ENCODE data around the gene CHTOP. TPM values are rescaled to one million over a fixed set of nuclear protein-coding genes. Genes with fewer than 3 reads are reported as not detected.
A peak's percentile ranks its signal among the peaks of the same experiment; 100 is the strongest.

CHTOP gene
- total RNA-seq, 1 experiment from 2014 or later, result 83.9 TPM

DNA sequence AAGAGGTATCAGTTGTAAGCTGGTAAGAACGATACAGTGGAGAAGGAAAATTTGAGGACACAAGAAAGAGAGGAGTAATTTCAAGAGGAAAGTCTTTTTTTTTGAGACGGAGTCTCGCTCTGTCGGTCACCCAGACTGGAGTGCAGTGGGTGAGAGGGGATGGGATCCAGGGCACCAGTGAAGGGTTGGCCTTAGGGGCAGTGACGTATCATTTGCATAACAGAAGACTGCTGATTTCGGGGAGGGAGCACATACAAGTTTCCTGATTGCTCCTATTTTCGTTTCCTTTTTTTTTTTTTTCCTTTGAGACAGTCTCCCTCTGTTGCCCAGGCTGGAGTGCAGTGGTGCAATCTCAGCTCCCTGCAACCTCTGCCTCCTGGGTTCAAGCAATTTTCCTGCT, 10.8 kb upstream of the CHTOP start:
- H4K20me1 ChIP-seq (ENCODE audit: insufficient read depth), result no peaks in the 10 kb centered on the region
- peaks cover 30% of the 10 kb centered on the region for H3K4me1 ChIP-seq (replicated peaks; ENCODE audit: insufficient read depth)
- TF ChIP-seq EZH2 (IDR thresholded peaks at IDR 0.05; ENCODE audit: low read depth), result no peak
- TF ChIP-seq, protein P1, sequence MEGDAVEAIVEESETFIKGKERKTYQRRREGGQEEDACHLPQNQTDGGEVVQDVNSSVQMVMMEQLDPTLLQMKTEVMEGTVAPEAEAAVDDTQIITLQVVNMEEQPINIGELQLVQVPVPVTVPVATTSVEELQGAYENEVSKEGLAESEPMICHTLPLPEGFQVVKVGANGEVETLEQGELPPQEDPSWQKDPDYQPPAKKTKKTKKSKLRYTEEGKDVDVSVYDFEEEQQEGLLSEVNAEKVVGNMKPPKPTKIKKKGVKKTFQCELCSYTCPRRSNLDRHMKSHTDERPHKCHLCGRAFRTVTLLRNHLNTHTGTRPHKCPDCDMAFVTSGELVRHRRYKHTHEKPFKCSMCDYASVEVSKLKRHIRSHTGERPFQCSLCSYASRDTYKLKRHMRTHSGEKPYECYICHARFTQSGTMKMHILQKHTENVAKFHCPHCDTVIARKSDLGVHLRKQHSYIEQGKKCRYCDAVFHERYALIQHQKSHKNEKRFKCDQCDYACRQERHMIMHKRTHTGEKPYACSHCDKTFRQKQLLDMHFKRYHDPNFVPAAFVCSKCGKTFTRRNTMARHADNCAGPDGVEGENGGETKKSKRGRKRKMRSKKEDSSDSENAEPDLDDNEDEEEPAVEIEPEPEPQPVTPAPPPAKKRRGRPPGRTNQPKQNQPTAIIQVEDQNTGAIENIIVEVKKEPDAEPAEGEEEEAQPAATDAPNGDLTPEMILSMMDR (conservative IDR thresholded peaks at IDR 0.05), result no peak
- intact Hi-C loops (cut with micrococcal nuclease; ENCODE audit: unreplicated experiment), result no loop called here
- ChIA-PET CTCF (no interaction called here), POLR2A (ENCODE audit: unreplicated experiment) (interaction anchor here (0.6 to 0.8 kb wide), 2 partner anchors 10 to 75 kb away, joined by 7 to 12 read pairs; partner anchors contain the start of gene S100A16)
- H3K27ac ChIP-seq, result no peak overlapping the region
- H3K79me2 ChIP-seq (ENCODE audit: low read depth), result peaks cover 36% of the 10 kb centered on the region
- no peaks in the 10 kb centered on the region for H3K27me3 ChIP-seq (ENCODE audit: insufficient read depth, low read depth)
- BruUV-seq (replicated peaks), result no TSS peak
- peaks cover 31% of the 10 kb centered on the region for H3F3A ChIP-seq (ENCODE audit: insufficient read depth, low read depth)
- H3K4me3 ChIP-seq, result no peak overlapping the region
- H2AFZ ChIP-seq, result no peak overlapping the region
- no peak overlapping the region for H3K4me2 ChIP-seq
- no peak for DNase-seq
- no peaks in the 10 kb centered on the region for H3K9me2 ChIP-seq (ENCODE audit: insufficient read depth)
- peaks cover 26% of the 10 kb centered on the region; the same call in 1 of the 2 replicates for H3K36me3 ChIP-seq (ENCODE audit: low read depth)
- H3K9me3 ChIP-seq (ENCODE audit: insufficient read depth, low read depth), result no peaks in the 10 kb centered on the region

GRCh38 chr1:153624965-153625611, 8.8 kb upstream of the CHTOP start:
- Histone ChIP-seq H3K79me2 (ENCODE audit: low read depth) (peaks cover 36% of the 10 kb centered on the region), H3K4me2 (peak overlapping the region; percentile 100), H2AFZ (no peak overlapping the region), H3K4me1 (replicated peaks; ENCODE audit: insufficient read depth) (peaks cover 31% of the 10 kb centered on the region), H3F3A (ENCODE audit: insufficient read depth, low read depth) (peaks cover 18% of the 10 kb centered on the region), H3K9me3 (ENCODE audit: insufficient read depth, low read depth) (no peaks in the 10 kb centered on the region), H3K27ac (no peak overlapping the region), H3K4me3 (peak overlapping the region; percentile 69; the same call in 1 of the 2 replicates), H3K9me2 (ENCODE audit: insufficient read depth) (no peaks in the 10 kb centered on the region), H3K27me3 (ENCODE audit: insufficient read depth, low read depth) (no peaks in the 10 kb centered on the region), H3K36me3 (ENCODE audit: low read depth) (peaks cover 25% of the 10 kb centered on the region; the same call in 1 of the 2 replicates), H4K20me1 (ENCODE audit: insufficient read depth) (no peaks in the 10 kb centered on the region)
- ChIA-PET CTCF (no interaction called here), POLR2A (ENCODE audit: unreplicated experiment) (no interaction called here)
- TF ChIP-seq, protein P1 (conservative IDR thresholded peaks at IDR 0.05), result no peak
- intact Hi-C loops (cut with micrococcal nuclease; ENCODE audit: unreplicated experiment), result no loop called here
- no TSS peak for BruUV-seq (replicated peaks)
- DNase-seq, result no peak

DNA sequence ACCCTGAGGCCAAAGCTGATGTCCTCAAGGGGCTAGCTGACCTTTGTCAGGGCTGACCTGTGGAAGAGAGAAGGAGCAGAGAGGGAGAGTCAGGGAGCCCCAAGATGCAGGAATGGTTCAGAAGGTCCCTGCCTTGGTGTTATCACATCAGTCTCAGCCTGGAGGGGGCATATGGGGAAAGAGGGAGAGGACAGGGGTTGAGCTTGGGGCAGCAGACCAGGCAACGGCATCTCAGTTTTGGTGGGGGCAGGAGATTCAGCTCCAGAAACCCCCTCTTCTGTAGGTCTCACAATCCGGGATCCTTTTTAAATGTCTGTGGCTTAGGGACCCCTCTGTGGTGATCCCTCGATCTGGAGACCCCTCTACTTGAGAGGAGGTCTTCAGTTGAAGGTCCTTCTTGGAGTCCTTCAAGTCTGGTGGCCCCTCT, 7.4 kb upstream of the CHTOP start:
- Histone ChIP-seq H3K79me2 (ENCODE audit: low read depth) (peaks cover 36% of the 10 kb centered on the region), H3K4me2 (peak overlapping the region; percentile 100), H2AFZ (peak overlapping the region; percentile 74), H3K27me3 (ENCODE audit: insufficient read depth, low read depth) (no peaks in the 10 kb centered on the region), H3K4me1 (replicated peaks; ENCODE audit: insufficient read depth) (peaks cover 31% of the 10 kb centered on the region), H4K20me1 (ENCODE audit: insufficient read depth) (no peaks in the 10 kb centered on the region), H3K36me3 (ENCODE audit: low read depth) (peaks cover 21% of the 10 kb centered on the region; the same call in 1 of the 2 replicates), H3K9me2 (ENCODE audit: insufficient read depth) (no peaks in the 10 kb centered on the region), H3K4me3 (peak overlapping the region; percentile 69), H3F3A (ENCODE audit: insufficient read depth, low read depth) (peaks cover 17% of the 10 kb centered on the region), H3K9me3 (ENCODE audit: insufficient read depth, low read depth) (no peaks in the 10 kb centered on the region), H3K27ac (peak overlapping the region; percentile 88)
- ChIA-PET CTCF (interaction anchor here (0.8 to 1.9 kb wide), 9 partner anchors 10 to 111 kb away, joined by 3 to 19 read pairs (median 6); partner anchors contain the start of genes S100A14 and S100A16), POLR2A (ENCODE audit: unreplicated experiment) (interaction anchor here (0.6 to 2.4 kb wide), 6 partner anchors 11 to 211 kb away, joined by 6 to 32 read pairs (median 14); partner anchors contain the start of genes S100A14 and S100A16)
- no peak for DNase-seq
- intact Hi-C loops (cut with micrococcal nuclease; ENCODE audit: unreplicated experiment), result loop anchor here (2.0 kb wide), 2 partner anchors 94 to 116 kb away; no protein-coding TSS in a partner anchor
- TF ChIP-seq EZH2 (IDR thresholded peaks at IDR 0.05; ENCODE audit: low read depth), result no peak
- TF ChIP-seq, protein P1 (conservative IDR thresholded peaks at IDR 0.05), result no peak
- no TSS peak for BruUV-seq (replicated peaks)

Data from PC-9 (cell line).